Measurements from ENCODE around the gene AIG1.
A peak's percentile ranks its signal among the peaks of the same experiment; 100 is the strongest.

Gene AIG1, protein sequence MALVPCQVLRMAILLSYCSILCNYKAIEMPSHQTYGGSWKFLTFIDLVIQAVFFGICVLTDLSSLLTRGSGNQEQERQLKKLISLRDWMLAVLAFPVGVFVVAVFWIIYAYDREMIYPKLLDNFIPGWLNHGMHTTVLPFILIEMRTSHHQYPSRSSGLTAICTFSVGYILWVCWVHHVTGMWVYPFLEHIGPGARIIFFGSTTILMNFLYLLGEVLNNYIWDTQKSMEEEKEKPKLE

GRCh38 chr6:143060806-143061596 is at the start of gene AIG1:
TSS of gene AIG1 (plus strand) at chr6:143060889. CDS start at chr6:143060926, 37 bp downstream.
- no peaks in the 10 kb centered on the region for H4K20me1 ChIP-seq (ENCODE audit: insufficient read depth, low read length)
- no peaks in the 10 kb centered on the region for H3K9me3 ChIP-seq (ENCODE audit: insufficient read depth, low read length, severe bottlenecking)
- DNase-seq (peak; percentile 72), ATAC-seq (ENCODE audit: insufficient read depth, low read depth) (peak; percentile 69)
- peak within 1 kb of the TSS; percentile 96 for H3K4me2 ChIP-seq (ENCODE audit: insufficient read depth, low read length)
- H3K4me3 ChIP-seq (ENCODE audit: low read depth in 1 of 2, low read length in 2 of 2) = peak within 1 kb of the TSS; percentile 77 to 90
- H3K27ac ChIP-seq (ENCODE audit: low read length) = peak within 1 kb of the TSS; percentile 75
- no peaks in the 10 kb centered on the region for H3K79me2 ChIP-seq (ENCODE audit: insufficient read depth, low read length)
- peaks cover 44% of the 10 kb centered on the region for H3K4me1 ChIP-seq (ENCODE audit: insufficient read depth, low read length)
- H3K9ac ChIP-seq (ENCODE audit: low read depth, low read length) = peak within 1 kb of the TSS; percentile 62
- H3K36me3 ChIP-seq (ENCODE audit: insufficient read depth, low read length) = no peaks in the 10 kb centered on the region
- H2AFZ ChIP-seq (ENCODE audit: low read depth, low read length) = peak within 1 kb of the TSS; percentile 96
- H3K27me3 ChIP-seq (ENCODE audit: insufficient read depth, low read length, poor library complexity) = no peaks in the 10 kb centered on the region
- TF ChIP-seq EZH2 (IDR thresholded peaks at IDR 0.05; ENCODE audit: borderline replicate concordance, low read depth, low read length, severe bottlenecking) = no peak
- TF ChIP-seq, protein P1, sequence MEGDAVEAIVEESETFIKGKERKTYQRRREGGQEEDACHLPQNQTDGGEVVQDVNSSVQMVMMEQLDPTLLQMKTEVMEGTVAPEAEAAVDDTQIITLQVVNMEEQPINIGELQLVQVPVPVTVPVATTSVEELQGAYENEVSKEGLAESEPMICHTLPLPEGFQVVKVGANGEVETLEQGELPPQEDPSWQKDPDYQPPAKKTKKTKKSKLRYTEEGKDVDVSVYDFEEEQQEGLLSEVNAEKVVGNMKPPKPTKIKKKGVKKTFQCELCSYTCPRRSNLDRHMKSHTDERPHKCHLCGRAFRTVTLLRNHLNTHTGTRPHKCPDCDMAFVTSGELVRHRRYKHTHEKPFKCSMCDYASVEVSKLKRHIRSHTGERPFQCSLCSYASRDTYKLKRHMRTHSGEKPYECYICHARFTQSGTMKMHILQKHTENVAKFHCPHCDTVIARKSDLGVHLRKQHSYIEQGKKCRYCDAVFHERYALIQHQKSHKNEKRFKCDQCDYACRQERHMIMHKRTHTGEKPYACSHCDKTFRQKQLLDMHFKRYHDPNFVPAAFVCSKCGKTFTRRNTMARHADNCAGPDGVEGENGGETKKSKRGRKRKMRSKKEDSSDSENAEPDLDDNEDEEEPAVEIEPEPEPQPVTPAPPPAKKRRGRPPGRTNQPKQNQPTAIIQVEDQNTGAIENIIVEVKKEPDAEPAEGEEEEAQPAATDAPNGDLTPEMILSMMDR (IDR thresholded peaks at IDR 0.05; ENCODE audit: borderline replicate concordance, extremely low read depth, low read length, poor library complexity, severe bottlenecking) = no peak

- TF ChIP-seq, protein P1 (IDR thresholded peaks at IDR 0.05; ENCODE audit: borderline replicate concordance, extremely low read depth, low read length, poor library complexity, severe bottlenecking) = no peak
- TF ChIP-seq EZH2 (IDR thresholded peaks at IDR 0.05; ENCODE audit: borderline replicate concordance, low read depth, low read length, severe bottlenecking) = no peak
- DNase-seq (no peak), ATAC-seq (ENCODE audit: insufficient read depth, low read depth) (no peak)
- Histone ChIP-seq H3K4me3 (ENCODE audit: low read depth in 1 of 2, low read length in 2 of 2) (no peak overlapping the region), H2AFZ (ENCODE audit: low read depth, low read length) (no peak overlapping the region), H3K27me3 (ENCODE audit: insufficient read depth, low read length, poor library complexity) (no peaks in the 10 kb centered on the region), H3K4me1 (ENCODE audit: insufficient read depth, low read length) (no peaks in the 10 kb centered on the region), H3K79me2 (ENCODE audit: insufficient read depth, low read length) (no peaks in the 10 kb centered on the region), H3K36me3 (ENCODE audit: insufficient read depth, low read length) (no peaks in the 10 kb centered on the region), H3K9ac (ENCODE audit: low read depth, low read length) (no peak overlapping the region), H3K4me2 (ENCODE audit: insufficient read depth, low read length) (no peak overlapping the region), H3K9me3 (ENCODE audit: insufficient read depth, low read length, severe bottlenecking) (no peaks in the 10 kb centered on the region), H3K27ac (ENCODE audit: low read length) (no peak overlapping the region), H4K20me1 (ENCODE audit: insufficient read depth, low read length) (no peaks in the 10 kb centered on the region)
Measured at GRCh38 chr6:143014764-143015163, 45.9 kb upstream of the AIG1 start.

- no peak for TF ChIP-seq EZH2 (IDR thresholded peaks at IDR 0.05; ENCODE audit: borderline replicate concordance, low read depth, low read length, severe bottlenecking)
- TF ChIP-seq, protein P1 (IDR thresholded peaks at IDR 0.05; ENCODE audit: borderline replicate concordance, extremely low read depth, low read length, poor library complexity, severe bottlenecking) = no peak
- Histone ChIP-seq H3K9ac (ENCODE audit: low read depth, low read length) (no peak overlapping the region), H4K20me1 (ENCODE audit: insufficient read depth, low read length) (no peaks in the 10 kb centered on the region), H3K4me1 (ENCODE audit: insufficient read depth, low read length) (no peaks in the 10 kb centered on the region), H3K36me3 (ENCODE audit: insufficient read depth, low read length) (no peaks in the 10 kb centered on the region), H3K4me2 (ENCODE audit: insufficient read depth, low read length) (no peak overlapping the region), H3K27me3 (ENCODE audit: insufficient read depth, low read length, poor library complexity) (no peaks in the 10 kb centered on the region), H3K9me3 (ENCODE audit: insufficient read depth, low read length, severe bottlenecking) (no peaks in the 10 kb centered on the region), H3K79me2 (ENCODE audit: insufficient read depth, low read length) (no peaks in the 10 kb centered on the region), H3K27ac (ENCODE audit: low read length) (no peak overlapping the region), H2AFZ (ENCODE audit: low read depth, low read length) (no peak overlapping the region), H3K4me3 (ENCODE audit: low read depth in 1 of 2, low read length in 2 of 2) (no peak overlapping the region)
- ATAC-seq (ENCODE audit: insufficient read depth, low read depth) (no peak), DNase-seq (no peak)
Measured at GRCh38 chr6:143015300-143015706, 45.4 kb upstream of the AIG1 start.
